SU-DHL-6 (cell line): Measurements from ENCODE around the gene VEGFC.

Experiments used
- H2AFZ ChIP-seq: fragments of 200-600 bp; sonication (generic); 2 replicates; pipeline ENCODE4 v1.6.1; 2014; ENCODE audit warnings: low read depth, mild to moderate bottlenecking, moderate library complexity, mixed read lengths, antibody characterized with exemption, low read length; ENCODE audit not compliant: severe bottlenecking
- H3F3A ChIP-seq: fragments of 200-600 bp; shearing (Covaris generic); 2 replicates; pipeline ENCODE4 v1.6.0; 2016; ENCODE audit warnings: antibody characterized with exemption, mild to moderate bottlenecking; ENCODE audit not compliant: insufficient read depth
- H3K27ac ChIP-seq: fragments of 200-600 bp; sonication (generic); 2 replicates; pipeline ENCODE4 v1.5.1; 2016; ENCODE audit warnings: low read depth, mild to moderate bottlenecking, low read length, moderate library complexity, mixed read lengths
- H3K27me3 ChIP-seq: fragments of 200-600 bp; sonication (generic), shearing (Covaris generic); 2 replicates; pipeline ENCODE4 v1.6.0; 2014; ENCODE audit warnings: mild to moderate bottlenecking, low read length
- H3K36me3 ChIP-seq: fragments of 200-600 bp; sonication (generic); 2 replicates; pipeline ENCODE4 v1.6.1; 2014; ENCODE audit warnings: mild to moderate bottlenecking, low read length, mixed read lengths
- H3K4me2 ChIP-seq: fragments of 300-600, 200-600 bp; shearing (Covaris generic), sonication (generic); 2 replicates; pipeline ENCODE4 v1.6.0; 2014; ENCODE audit warnings: low read length, low read depth, mild to moderate bottlenecking; ENCODE audit not compliant: poor library complexity, severe bottlenecking
- H3K4me3 ChIP-seq: fragments of 200-600 bp; sonication (generic); 2 replicates; pipeline ENCODE4 v1.5.1; 2014; ENCODE audit warnings: antibody characterized with exemption, low read length, mild to moderate bottlenecking, mixed read lengths; ENCODE audit not compliant: insufficient read depth, poor library complexity, severe bottlenecking
- H3K79me2 ChIP-seq: fragments of 200-600 bp; sonication (generic); 2 replicates; pipeline ENCODE4 v1.6.1; 2014; ENCODE audit warnings: mild to moderate bottlenecking, low read length, moderate library complexity; ENCODE audit not compliant: insufficient read depth
- H3K9ac ChIP-seq: fragments of 200-600 bp; sonication (generic); 2 replicates; pipeline ENCODE4 v1.7.0; 2014; ENCODE audit warnings: mild to moderate bottlenecking, low read length
- H3K9me2 ChIP-seq: fragments of 200-600 bp; sonication (generic); replicated peaks from 2 replicates; pipeline ENCODE4 v1.6.1; 2014; ENCODE audit warnings: low read length; ENCODE audit not compliant: insufficient read depth
- H3K9me3 ChIP-seq: fragments of 200-600 bp; sonication (generic); 2 replicates; pipeline ENCODE4 v1.6.1; 2014; ENCODE audit warnings: low read length, mixed read lengths; ENCODE audit not compliant: insufficient read depth
- H4K20me1 ChIP-seq: fragments of 200-600 bp; sonication (generic); 2 replicates; pipeline ENCODE4 v1.6.1; 2014; ENCODE audit warnings: low read depth, mild to moderate bottlenecking, antibody characterized with exemption, low read length, moderate library complexity, mixed read lengths
- CTCF ChIP-seq: fragments of 200-600 bp; sonication (generic); IDR thresholded peaks from one replicate; pipeline ENCODE4 v1.5.1; 2017; ENCODE audit warnings: antibody characterized with exemption, mild to moderate bottlenecking, low read length, moderate library complexity; ENCODE audit not compliant: insufficient read depth, poor library complexity, severe bottlenecking
- EZH2phosphoT487 ChIP-seq: fragments of 200-600 bp; sonication (generic), shearing (Covaris generic); conservative IDR thresholded peaks from 2 replicates; pipeline ENCODE4 v1.6.1; 2018; ENCODE audit warnings: mild to moderate bottlenecking, antibody characterized with exemption, low read length, moderate library complexity, mixed read lengths

Gene VEGFC

GRCh38 chr4:176824645-176825366, 32.1 kb upstream of the VEGFC start:
- Histone ChIP-seq H3K36me3 (no peaks in the 10 kb centered on the region), H2AFZ (no peak overlapping the region), H4K20me1 (no peaks in the 10 kb centered on the region), H3K9me3 (no peaks in the 10 kb centered on the region), H3K27ac (no peak overlapping the region), H3K9ac (no peak overlapping the region), H3F3A (no peaks in the 10 kb centered on the region), H3K9me2 (no peaks in the 10 kb centered on the region), H3K27me3 (no peaks in the 10 kb centered on the region), H3K4me3 (no peak overlapping the region), H3K79me2 (no peaks in the 10 kb centered on the region), H3K4me2 (no peak overlapping the region)
- no peak for TF ChIP-seq EZH2phosphoT487
- no peak for TF ChIP-seq CTCF

- Histone ChIP-seq H3K9ac (no peak overlapping the region), H3K9me3 (no peaks in the 10 kb centered on the region), H4K20me1 (no peaks in the 10 kb centered on the region), H3K27me3 (no peaks in the 10 kb centered on the region), H2AFZ (no peak overlapping the region), H3K36me3 (no peaks in the 10 kb centered on the region), H3K4me2 (no peak overlapping the region), H3K9me2 (no peaks in the 10 kb centered on the region), H3K79me2 (no peaks in the 10 kb centered on the region), H3F3A (no peaks in the 10 kb centered on the region), H3K27ac (no peak overlapping the region), H3K4me3 (no peak overlapping the region)
- TF ChIP-seq EZH2phosphoT487 (no peak), CTCF (no peak)
Measured at GRCh38 chr4:176818531-176818930, 25.8 kb upstream of the VEGFC start.

- Histone ChIP-seq H3K4me3 (no peak overlapping the region), H3K36me3 (no peaks in the 10 kb centered on the region), H3K4me2 (no peak overlapping the region), H3K9me3 (no peaks in the 10 kb centered on the region), H3K79me2 (no peaks in the 10 kb centered on the region), H2AFZ (no peak overlapping the region), H3K9me2 (no peaks in the 10 kb centered on the region), H3K27ac (no peak overlapping the region), H3F3A (no peaks in the 10 kb centered on the region), H3K27me3 (no peaks in the 10 kb centered on the region), H3K9ac (no peak overlapping the region), H4K20me1 (no peaks in the 10 kb centered on the region)
- no peak for TF ChIP-seq CTCF
- no peak for TF ChIP-seq EZH2phosphoT487
Measured at GRCh38 chr4:176817204-176817603, 24.5 kb upstream of the VEGFC start.

- Histone ChIP-seq H2AFZ (no peak overlapping the region), H4K20me1 (no peaks in the 10 kb centered on the region), H3K27ac (no peak overlapping the region)
Measured at GRCh38 chr4:176814770-176815169, 22.0 kb upstream of the VEGFC start.

More at GRCh38 chr4:176814770-176815169, 22.0 kb upstream of the VEGFC start:
- Histone ChIP-seq H3K27me3 (no peaks in the 10 kb centered on the region), H3F3A (no peaks in the 10 kb centered on the region), H3K9ac (no peak overlapping the region), H3K9me3 (no peaks in the 10 kb centered on the region), H3K4me2 (no peak overlapping the region), H3K79me2 (no peaks in the 10 kb centered on the region), H3K36me3 (no peaks in the 10 kb centered on the region), H3K4me3 (no peak overlapping the region), H3K9me2 (no peaks in the 10 kb centered on the region)
- TF ChIP-seq EZH2phosphoT487 (no peak), CTCF (no peak)
